Esophagus muscularis mucosa (tissue), 4 donors: ENCODE measurements around the gene RPRD1B. TPM values are rescaled to one million over a fixed set of nuclear protein-coding genes. Genes with fewer than 3 reads are reported as not detected.

Experiments used
- DNase-seq: peaks from one replicate; pipeline ENCODE4 v3.0.0-alpha.2; 2017; ENCODE audit errors: extremely low spot score
- H3K27ac ChIP-seq, 4 donors: fragments of 200-600 bp; sonication (generic); replicated peaks in 1 of 4; 1 replicate in 3 of 4; 2 replicates in 1 of 4; pipeline ENCODE4 v1.5.1; 2016 to 2019; ENCODE audit warnings: mild to moderate bottlenecking in 1 of 4
- H3K27me3 ChIP-seq, 4 donors: fragments of 200-600 bp; sonication (generic); one replicate each; pipeline versions ENCODE4 v1.5.1 to v1.6.0; 2016 to 2019
- H3K36me3 ChIP-seq, 4 donors: fragments of 200-600 bp; sonication (generic); one replicate each; pipeline ENCODE4 v1.5.1; 2016 to 2019
- H3K4me1 ChIP-seq, 4 donors: fragments of 200-600 bp; sonication (generic); one replicate each; pipeline ENCODE4 v1.5.1; 2016 to 2019
- H3K4me3 ChIP-seq, 4 donors: fragments of 200-600 bp; sonication (generic); 1 replicate in 2 of 4; 2 replicates in 2 of 4; pipeline ENCODE4 v1.5.1; 2016 to 2019; ENCODE audit warnings: mild to moderate bottlenecking in 4 of 4, moderate library complexity in 1 of 4
- H3K9me3 ChIP-seq, 4 donors: fragments of 200-600 bp; sonication (generic); 1 replicate in 3 of 4; 2 replicates in 1 of 4; pipeline ENCODE4 v1.5.1; 2016 to 2019
- CTCF ChIP-seq, 3 experiments: fragments of 200-600 bp in 2 of 3; fragments of 450-650 bp in 1 of 3; sonication (generic) in 2 of 3; IDR thresholded peaks; one replicate each; pipeline ENCODE4 v1.5.1; 2017 to 2019; ENCODE audit warnings: antibody characterized with exemption in 3 of 3, mild to moderate bottlenecking in 2 of 3, moderate library complexity in 1 of 3
- EP300 ChIP-seq: sonication (generic); formaldehyde crosslinking; IDR thresholded peaks from one replicate; pipeline ENCODE4 v1.6.1; 2017; ENCODE audit warnings: antibody characterized with exemption
- POLR2A ChIP-seq: fragments of 450-650 bp; IDR thresholded peaks from one replicate; pipeline ENCODE4 v1.6.1; 2017; ENCODE audit warnings: antibody characterized with exemption, moderate library complexity, mild to moderate bottlenecking, low read depth
- POLR2AphosphoS5 ChIP-seq, 2 donors: sonication (generic); formaldehyde crosslinking; IDR thresholded peaks; one replicate each; pipeline ENCODE4 v1.6.1; 2017; ENCODE audit warnings: antibody characterized with exemption in 2 of 2
- WGBS: methylation state at CpG from one replicate; pipeline ENCODE4 v1.1.5; 2018; 5-methylcytosine and 5-hydroxymethylcytosine counted together
- intact Hi-C: fragments of 100-400 bp; cut with DNase I; formaldehyde crosslinking; loops from one replicate; pipeline ENCODE4 v1.15.1; 2023
- total RNA-seq, 4 donors: library from RNA; depleted of rRNA; stranded (reverse); fragments of >200 nt; gene quantifications; one replicate each; pipeline versions ENCODE4 v1.1.0 to v1.2.1, GENCODE V29; 2016

Gene RPRD1B
- total RNA-seq, 4 donors from 2014 or later = 26.7 to 39.5 (median 33.8) TPM

GRCh38 chr20:38116409-38117165 lies 83.0 kb downstream of the RPRD1B start:
- intact Hi-C loops = no loop called here
- Histone ChIP-seq H3K27me3 (no peaks in the 10 kb centered on the region), H3K27ac (no peak overlapping the region), H3K36me3 (no peaks in the 10 kb centered on the region), H3K4me1 (peaks cover 0 to 16% (median 11%) of the 10 kb centered on the region in 4 donors), H3K9me3 (peaks cover 0 to 3% (median 0%) of the 10 kb centered on the region in 4 donors), H3K4me3 (no peak overlapping the region)
- no peak for DNase-seq
- WGBS = 61% methylated on average over 3 of the region's 3 CpGs
- no peak for TF ChIP-seq EP300
- no peak for TF ChIP-seq POLR2A
- no peak for TF ChIP-seq CTCF (IDR thresholded peaks at IDR 0.05)
- TF ChIP-seq POLR2AphosphoS5 (IDR thresholded peaks at IDR 0.05) = no peak

- intact Hi-C loops = no loop called here
- no peaks in the 10 kb centered on the region for H3K36me3 ChIP-seq
- H3K27me3 ChIP-seq = no peaks in the 10 kb centered on the region
- DNase-seq = no peak
- H3K9me3 ChIP-seq = peaks cover 0 to 3% (median 0%) of the 10 kb centered on the region in 4 donors
- H3K4me3 ChIP-seq = no peak overlapping the region
- H3K27ac ChIP-seq = no peak overlapping the region
- WGBS = 91% methylated on average over 2 of the region's 2 CpGs
- peaks cover 0 to 16% (median 10%) of the 10 kb centered on the region in 4 donors for H3K4me1 ChIP-seq
- no peak for TF ChIP-seq POLR2A
- no peak for TF ChIP-seq POLR2AphosphoS5 (IDR thresholded peaks at IDR 0.05)
- TF ChIP-seq CTCF (IDR thresholded peaks at IDR 0.05) = no peak
- no peak for TF ChIP-seq EP300
Measured at GRCh38 chr20:38117205-38117604, 83.7 kb downstream of the RPRD1B start.

- intact Hi-C loops = no loop called here
- no peaks in the 10 kb centered on the region for H3K27me3 ChIP-seq
- no peak overlapping the region for H3K4me3 ChIP-seq
- WGBS = 80% methylated on average over 3 of the region's 3 CpGs
- TF ChIP-seq EP300 = no peak
- no peak for TF ChIP-seq POLR2AphosphoS5 (IDR thresholded peaks at IDR 0.05)
- TF ChIP-seq POLR2A = no peak
- peaks cover 0 to 3% (median 0%) of the 10 kb centered on the region in 4 donors for H3K9me3 ChIP-seq
- peak; percentile 37 for DNase-seq
- H3K4me1 ChIP-seq = peaks cover 2 to 19% (median 11%) of the 10 kb centered on the region in 4 donors
- no peak overlapping the region for H3K27ac ChIP-seq
- no peaks in the 10 kb centered on the region for H3K36me3 ChIP-seq
Measured at GRCh38 chr20:38117635-38118034, 84.1 kb downstream of the RPRD1B start.

GRCh38 chr20:38119446-38119845 lies 85.9 kb downstream of the RPRD1B start:
- TF ChIP-seq EP300 (no peak), CTCF (IDR thresholded peaks at IDR 0.05) (no peak), POLR2AphosphoS5 (IDR thresholded peaks at IDR 0.05) (no peak), POLR2A (no peak)
- Histone ChIP-seq H3K36me3 (no peaks in the 10 kb centered on the region), H3K9me3 (peaks cover 0 to 3% (median 0%) of the 10 kb centered on the region in 4 donors), H3K27ac (no peak overlapping the region), H3K27me3 (no peaks in the 10 kb centered on the region), H3K4me1 (peaks cover 8 to 20% (median 13%) of the 10 kb centered on the region in 4 donors), H3K4me3 (no peak overlapping the region)
- WGBS = 86% methylated on average over 6 of the region's 6 CpGs
- DNase-seq = peak; percentile 81
- intact Hi-C loops = no loop called here

- peaks cover 0 to 3% (median 0%) of the 10 kb centered on the region in 4 donors for H3K9me3 ChIP-seq
- intact Hi-C loops = no loop called here
- WGBS = 100% methylated on average over 4 of the region's 4 CpGs
- H3K27me3 ChIP-seq = no peaks in the 10 kb centered on the region
- H3K4me3 ChIP-seq = no peak overlapping the region
- TF ChIP-seq CTCF (IDR thresholded peaks at IDR 0.05) (no peak), POLR2A (no peak), POLR2AphosphoS5 (IDR thresholded peaks at IDR 0.05) (no peak), EP300 (no peak)
- DNase-seq = peak; percentile 53
- no peaks in the 10 kb centered on the region for H3K36me3 ChIP-seq
- peaks cover 14 to 31% (median 24%) of the 10 kb centered on the region in 4 donors for H3K4me1 ChIP-seq
- H3K27ac ChIP-seq = no peak overlapping the region
Measured at GRCh38 chr20:38120625-38120988, 87.1 kb downstream of the RPRD1B start.
